OCI-LY3 (cell line): Measurements from ENCODE around the gene G0S2.

Experiments used
- CTCF ChIP-seq: fragments of 200-600, 300-600 bp; sonication (generic); IDR thresholded peaks from 2 replicates; pipeline ENCODE4 v1.5.1; 2014; ENCODE audit warnings: antibody characterized with exemption, low read length, low read depth
- EZH2phosphoT487 ChIP-seq: fragments of 200-600 bp; shearing (Covaris generic); IDR thresholded peaks from 2 replicates; pipeline ENCODE4 v1.6.1; 2018; ENCODE audit warnings: antibody characterized with exemption, mixed run types, low read depth

DNA sequence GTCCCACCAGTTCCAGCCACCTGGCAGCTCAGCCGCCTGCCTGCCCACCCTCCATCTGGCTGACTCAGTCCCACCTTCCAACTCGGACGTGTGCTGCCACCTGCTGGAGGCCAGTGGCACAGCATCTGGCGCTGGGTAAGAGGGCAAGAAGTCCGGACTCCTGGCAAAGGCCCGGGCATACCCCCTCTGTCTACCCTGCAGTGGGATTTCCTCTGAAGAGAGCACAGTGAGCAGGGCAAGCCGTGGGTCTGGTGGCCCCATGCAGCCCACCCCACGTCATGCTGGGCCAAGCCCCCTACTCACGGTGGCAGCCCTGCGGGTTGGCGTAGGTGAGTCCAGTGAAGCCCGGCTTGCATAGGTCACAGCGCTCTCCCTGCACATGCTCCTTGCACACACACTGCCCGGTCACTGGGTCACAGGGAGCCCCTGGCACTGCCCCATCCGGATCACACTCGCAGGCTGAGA, 47.4 kb upstream of the G0S2 start:
- TF ChIP-seq CTCF (peak; percentile 98), EZH2phosphoT487 (no peak)
